ENCODE data around the gene NTPCR.
"Not testable (repeated sequence)": the region's sequence is repeated elsewhere in the genome, so short reads cannot be mapped to it uniquely, and the experiment has no call there.

NTPCR gene

GRCh38 chr1:232927166-232927565, 23.2 kb upstream of the NTPCR start:
- DNase-seq (ENCODE audit: low read depth) = not testable (repeated sequence)

GRCh38 chr1:232927830-232928505, 22.4 kb upstream of the NTPCR start:
- DNase-seq (ENCODE audit: low read depth) = no peak

- no peak for DNase-seq (ENCODE audit: low read depth)
These were observed 17.7 kb upstream of the NTPCR start for GRCh38 chr1:232932486-232933425.

GRCh38 chr1:232936941-232937340, 13.5 kb upstream of the NTPCR start:
- DNase-seq (ENCODE audit: low read depth) = no peak

- DNase-seq (ENCODE audit: low read depth) = no peak
These were observed 12.6 kb upstream of the NTPCR start for GRCh38 chr1:232937741-232938375.

- DNase-seq (ENCODE audit: low read depth) = no peak
These were observed 11.5 kb upstream of the NTPCR start for GRCh38 chr1:232938926-232939325.

GRCh38 chr1:232939748-232940147, 10.7 kb upstream of the NTPCR start:
- no peak for DNase-seq (ENCODE audit: low read depth)

- no peak for DNase-seq (ENCODE audit: low read depth)
These were observed 10.1 kb upstream of the NTPCR start for GRCh38 chr1:232940262-232940661.

- no peak for DNase-seq (ENCODE audit: low read depth)
These were observed 7.8 kb upstream of the NTPCR start for GRCh38 chr1:232942413-232943294.

DNA sequence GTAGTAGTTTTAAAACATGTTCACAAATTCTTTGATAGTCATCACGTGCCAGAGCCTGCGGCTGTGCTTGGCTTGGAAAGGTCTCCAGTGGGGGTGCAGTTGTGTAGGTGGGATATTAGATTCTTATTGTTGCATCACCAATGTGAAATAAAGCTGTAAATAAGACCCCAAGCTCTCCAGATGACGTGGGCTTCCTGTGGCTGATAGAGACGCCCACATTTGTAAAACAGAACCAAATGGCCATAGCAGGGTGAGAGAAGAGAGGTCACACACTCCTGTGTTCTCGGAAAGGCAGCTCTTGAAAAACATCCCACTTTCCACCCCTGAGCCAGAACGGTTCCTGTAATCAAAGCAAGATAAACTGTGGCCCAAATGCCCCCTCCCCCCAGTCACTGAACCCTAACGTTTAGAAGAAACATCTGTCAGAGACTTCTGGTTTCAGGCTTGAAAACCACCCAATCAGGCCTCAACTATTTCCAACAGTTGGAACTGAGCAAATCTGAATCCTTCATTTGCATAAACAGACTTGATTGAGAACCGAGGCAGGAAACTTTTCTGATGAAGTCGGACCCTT, 6.6 kb upstream of the NTPCR start:
- no peak for DNase-seq (ENCODE audit: low read depth)

- DNase-seq (ENCODE audit: low read depth) = no peak
These were observed 6.1 kb upstream of the NTPCR start for GRCh38 chr1:232944347-232944746.

DNA sequence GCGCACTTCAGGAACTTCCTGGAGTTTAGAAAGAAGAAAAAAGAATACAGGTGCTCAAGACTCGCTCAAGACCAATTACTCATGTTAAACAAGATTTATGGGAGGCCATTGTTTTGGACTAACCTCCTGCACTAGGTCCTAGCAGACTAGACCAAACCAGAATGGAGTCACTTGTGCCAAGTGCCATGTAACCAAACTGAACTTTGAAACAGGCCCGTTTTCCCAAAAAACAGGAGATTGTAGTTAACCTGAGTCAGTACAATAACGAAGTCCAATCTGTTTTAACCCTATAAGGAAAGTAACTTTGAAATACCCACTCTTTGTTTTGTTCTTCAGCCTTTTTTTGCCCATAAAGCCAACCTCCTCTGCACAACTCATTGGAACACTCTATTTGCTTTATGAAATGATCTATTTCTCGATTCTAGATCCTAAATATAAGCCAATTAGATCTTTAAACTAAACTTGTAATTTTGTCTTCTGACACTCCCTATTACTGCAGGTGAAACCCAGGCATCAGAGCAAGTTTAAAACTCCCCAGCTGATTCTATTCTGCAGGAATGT, 695 bp upstream of the NTPCR start:
- DNase-seq (ENCODE audit: low read depth) = no peak

DNA sequence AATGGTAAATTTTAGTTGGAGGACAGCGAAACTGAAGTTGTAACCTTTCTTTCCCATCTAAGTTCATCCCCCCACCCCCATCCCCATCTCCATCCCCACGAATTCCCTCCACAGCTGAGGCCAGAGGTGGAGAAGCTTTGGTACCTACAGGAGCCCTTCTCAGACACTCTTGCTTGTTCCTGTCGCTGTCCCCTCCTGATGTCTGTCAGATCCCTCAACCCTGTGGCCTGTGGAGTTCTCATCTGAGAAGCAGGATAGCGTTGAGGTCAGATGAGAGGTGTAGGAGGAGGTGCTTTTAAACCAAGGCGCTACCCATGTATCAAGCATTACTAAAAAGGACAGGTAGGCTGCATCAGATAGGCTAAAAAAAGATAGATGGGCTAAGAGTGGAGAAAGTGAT, 769 bp downstream of the NTPCR start:
- DNase-seq (ENCODE audit: low read depth) = no peak

DNA sequence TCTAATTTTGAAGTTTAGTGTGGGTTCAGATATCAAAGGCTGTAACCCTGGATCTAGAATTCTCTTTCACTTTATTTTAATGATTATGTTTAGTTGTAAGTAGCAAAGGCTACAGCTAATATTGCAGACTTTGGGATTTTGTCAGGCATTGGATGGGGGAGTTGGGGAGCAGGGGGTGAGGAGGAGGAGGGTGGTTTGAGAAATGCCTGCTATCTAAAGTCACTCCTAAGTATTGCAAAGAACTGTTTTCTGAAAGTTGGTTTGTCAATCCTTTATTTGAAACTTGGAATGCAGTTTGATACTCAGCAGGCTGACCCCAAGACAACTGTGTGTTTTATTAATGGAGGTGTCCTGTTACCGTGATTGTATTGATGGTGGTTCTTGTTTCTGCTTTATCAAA, 1.2 kb downstream of the NTPCR start:
- DNase-seq (ENCODE audit: low read depth) = no peak

DNA sequence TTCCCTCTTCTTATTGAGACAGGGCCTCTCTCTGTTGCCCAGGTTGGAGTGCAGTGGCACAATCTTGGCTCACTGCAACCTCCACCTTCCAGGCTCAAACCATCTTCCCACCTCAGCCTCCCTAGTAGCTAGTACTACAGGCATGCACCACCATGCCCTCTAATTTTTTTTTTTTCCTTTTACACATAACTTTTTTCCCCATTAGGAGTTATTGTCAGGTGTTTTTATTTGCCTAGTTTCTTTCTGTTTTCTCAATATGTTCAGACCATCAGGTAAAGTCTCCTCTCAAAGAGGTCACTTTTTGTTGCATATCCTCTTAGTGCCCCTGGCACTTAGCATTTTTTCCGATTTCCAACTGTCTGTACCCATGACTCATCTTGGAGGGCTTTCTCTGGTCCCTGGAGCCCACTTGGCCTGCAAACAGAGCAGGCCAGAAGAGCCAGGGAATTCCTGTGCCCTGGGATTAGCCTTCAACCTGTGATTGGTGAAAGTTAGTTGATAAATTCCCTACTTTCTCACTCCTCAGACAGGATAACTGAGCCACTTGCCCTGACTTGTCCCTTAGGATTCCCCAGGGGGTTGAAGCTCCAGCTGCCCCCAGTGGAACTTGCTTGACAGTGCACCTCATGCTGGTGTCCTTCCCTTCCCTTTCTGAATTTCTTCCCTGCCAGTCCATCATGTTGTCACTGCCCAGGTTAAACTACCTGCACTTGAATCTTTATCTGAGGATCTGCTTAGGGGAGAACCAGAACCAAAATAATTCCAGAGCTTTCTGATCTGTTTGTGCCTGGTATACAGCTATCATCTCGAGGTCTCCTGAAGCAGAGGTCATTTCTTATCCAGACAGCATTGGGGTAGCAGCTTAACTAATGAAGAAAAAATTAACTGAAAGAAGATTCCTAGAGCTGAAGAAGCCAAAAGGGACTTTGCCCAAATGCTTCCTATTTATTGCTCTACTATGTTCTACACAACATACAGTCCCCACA, 2.4 kb downstream of the NTPCR start:
- DNase-seq (ENCODE audit: low read depth) = no peak

- no peak for DNase-seq (ENCODE audit: low read depth)
These were observed 4.4 kb downstream of the NTPCR start for GRCh38 chr1:232954594-232955365.

GRCh38 chr1:232956081-232956480, 5.7 kb downstream of the NTPCR start:
- DNase-seq (ENCODE audit: low read depth) = no peak

- DNase-seq (ENCODE audit: low read depth) = no peak
These were observed 7.7 kb downstream of the NTPCR start for GRCh38 chr1:232958067-232958466.
